ENCODE results near the gene VPS11. TPM values are rescaled to one million over a fixed set of nuclear protein-coding genes. Genes with fewer than 3 reads are reported as not detected.

VPS11 gene
- total RNA-seq, 1 experiment from 2014 or later: 18.6 TPM

DNA sequence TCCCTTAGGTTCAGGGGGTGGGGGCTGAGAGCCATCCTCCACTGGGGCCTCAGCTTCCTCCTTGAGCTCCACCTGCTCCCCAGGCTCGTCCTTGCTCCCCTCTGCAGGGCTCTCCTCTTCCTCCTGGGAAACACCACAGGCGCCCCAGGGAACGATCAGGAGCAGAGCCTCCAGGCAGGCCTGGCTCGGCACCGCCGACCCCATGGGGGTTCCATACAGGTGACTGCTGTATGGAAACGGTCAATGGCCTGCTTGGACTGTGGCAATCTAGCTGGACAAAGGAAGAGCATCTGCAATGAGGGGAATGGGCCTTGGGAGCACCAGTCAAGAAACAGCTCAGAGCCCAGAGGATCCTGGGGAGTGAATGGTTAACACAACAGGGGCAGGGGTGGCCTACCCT lies 18.5 kb upstream of the VPS11 start:
- Mint-ChIP-seq H3K27ac (no peak overlapping the region; a peak in 1 of 7 replicates), H3K9me3 (no peaks in the 10 kb centered on the region), H3K36me3 (ENCODE audit: insufficient read depth in 1 of 3, low read depth in 3 of 3) (peaks cover 76 to 98% (median 87%) of the 10 kb centered on the region in 3 experiments), H3K27me3 (ENCODE audit: low read depth) (no peaks in the 10 kb centered on the region), H3K4me1 (peaks cover 2 to 13% of the 10 kb centered on the region in 2 experiments; a peak in 3 of 4 replicates), H3K4me3 (no peak overlapping the region)
- Histone ChIP-seq H3K4me1 (ENCODE audit: insufficient read depth, low read length) (no peaks in the 10 kb centered on the region), H2BK15ac (ENCODE audit: low read depth, low read length) (no peak overlapping the region), H2BK20ac (ENCODE audit: low read depth, low read length, poor library complexity, severe bottlenecking) (no peak overlapping the region), H4K5ac (ENCODE audit: insufficient read length, low read depth, low read length) (no peak overlapping the region), H3K4ac (ENCODE audit: low read depth, low read length) (no peak overlapping the region), H3K23ac (ENCODE audit: insufficient read length, low read depth, low read length) (no peak overlapping the region), H3K14ac (ENCODE audit: insufficient read depth, low read length) (no peak overlapping the region), H4K91ac (ENCODE audit: insufficient read length, low read depth, low read length) (no peak overlapping the region), H2AK5ac (ENCODE audit: insufficient read length, low read length) (no peak overlapping the region), H4K8ac (replicated peaks; ENCODE audit: insufficient read length, low read depth, low read length) (no peak overlapping the region), H3K9ac (ENCODE audit: extremely low read depth, insufficient read length, low read length) (no peak overlapping the region), H3K18ac (ENCODE audit: insufficient read length, low read depth, low read length) (no peak overlapping the region), H3T11ph (ENCODE audit: low read length) (no peak overlapping the region), H3K79me2 (ENCODE audit: insufficient read depth, low read length) (no peaks in the 10 kb centered on the region), H2AFZ (ENCODE audit: low read length) (no peak overlapping the region), H4K20me1 (ENCODE audit: control insufficient read depth, insufficient read depth, insufficient read length) (no peaks in the 10 kb centered on the region), H3K79me1 (ENCODE audit: insufficient read depth, low read depth, low read length, poor library complexity, severe bottlenecking) (no peaks in the 10 kb centered on the region), H3K4me2 (ENCODE audit: insufficient read depth, insufficient read length, low read length) (no peak overlapping the region), H2BK5ac (ENCODE audit: insufficient read length, low read length) (no peak overlapping the region), H3K56ac (ENCODE audit: insufficient read length, low read depth, low read length) (no peak overlapping the region), H2BK120ac (ENCODE audit: low read depth, low read length, poor library complexity, severe bottlenecking) (no peak overlapping the region), H2BK12ac (ENCODE audit: insufficient read length, low read depth, low read length) (no peak overlapping the region), H3K23me2 (ENCODE audit: insufficient read length, low read depth, low read length, poor library complexity, severe bottlenecking) (no peaks in the 10 kb centered on the region), H3K9me3 (ENCODE audit: control insufficient read depth, low read depth, low read length) (no peaks in the 10 kb centered on the region), H3K27me3 (ENCODE audit: insufficient read depth, low read length) (no peaks in the 10 kb centered on the region), H3K27ac (ENCODE audit: insufficient read length, low read depth, low read length) (no peak overlapping the region)
- no CpG with 5 or more reads among the region's 7 CpGs for WGBS (ENCODE audit: extremely low coverage, insufficient read length, low lambda C conversion rate)
- TF ChIP-seq, protein P1, sequence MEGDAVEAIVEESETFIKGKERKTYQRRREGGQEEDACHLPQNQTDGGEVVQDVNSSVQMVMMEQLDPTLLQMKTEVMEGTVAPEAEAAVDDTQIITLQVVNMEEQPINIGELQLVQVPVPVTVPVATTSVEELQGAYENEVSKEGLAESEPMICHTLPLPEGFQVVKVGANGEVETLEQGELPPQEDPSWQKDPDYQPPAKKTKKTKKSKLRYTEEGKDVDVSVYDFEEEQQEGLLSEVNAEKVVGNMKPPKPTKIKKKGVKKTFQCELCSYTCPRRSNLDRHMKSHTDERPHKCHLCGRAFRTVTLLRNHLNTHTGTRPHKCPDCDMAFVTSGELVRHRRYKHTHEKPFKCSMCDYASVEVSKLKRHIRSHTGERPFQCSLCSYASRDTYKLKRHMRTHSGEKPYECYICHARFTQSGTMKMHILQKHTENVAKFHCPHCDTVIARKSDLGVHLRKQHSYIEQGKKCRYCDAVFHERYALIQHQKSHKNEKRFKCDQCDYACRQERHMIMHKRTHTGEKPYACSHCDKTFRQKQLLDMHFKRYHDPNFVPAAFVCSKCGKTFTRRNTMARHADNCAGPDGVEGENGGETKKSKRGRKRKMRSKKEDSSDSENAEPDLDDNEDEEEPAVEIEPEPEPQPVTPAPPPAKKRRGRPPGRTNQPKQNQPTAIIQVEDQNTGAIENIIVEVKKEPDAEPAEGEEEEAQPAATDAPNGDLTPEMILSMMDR (conservative IDR thresholded peaks at IDR 0.05): no peak
- DNase-seq: no peak

Measured in H9 (cell line).